NCI-H82 (cell line): ENCODE results near the gene C19orf12.
A peak's percentile ranks its signal among the peaks of the same experiment; 100 is the strongest.

ENCODE experiments used
- DNase-seq: peaks from one replicate; lab custom pipeline; 2025; lab: John Stamatoyannopoulos, UW

C19orf12 gene

DNA sequence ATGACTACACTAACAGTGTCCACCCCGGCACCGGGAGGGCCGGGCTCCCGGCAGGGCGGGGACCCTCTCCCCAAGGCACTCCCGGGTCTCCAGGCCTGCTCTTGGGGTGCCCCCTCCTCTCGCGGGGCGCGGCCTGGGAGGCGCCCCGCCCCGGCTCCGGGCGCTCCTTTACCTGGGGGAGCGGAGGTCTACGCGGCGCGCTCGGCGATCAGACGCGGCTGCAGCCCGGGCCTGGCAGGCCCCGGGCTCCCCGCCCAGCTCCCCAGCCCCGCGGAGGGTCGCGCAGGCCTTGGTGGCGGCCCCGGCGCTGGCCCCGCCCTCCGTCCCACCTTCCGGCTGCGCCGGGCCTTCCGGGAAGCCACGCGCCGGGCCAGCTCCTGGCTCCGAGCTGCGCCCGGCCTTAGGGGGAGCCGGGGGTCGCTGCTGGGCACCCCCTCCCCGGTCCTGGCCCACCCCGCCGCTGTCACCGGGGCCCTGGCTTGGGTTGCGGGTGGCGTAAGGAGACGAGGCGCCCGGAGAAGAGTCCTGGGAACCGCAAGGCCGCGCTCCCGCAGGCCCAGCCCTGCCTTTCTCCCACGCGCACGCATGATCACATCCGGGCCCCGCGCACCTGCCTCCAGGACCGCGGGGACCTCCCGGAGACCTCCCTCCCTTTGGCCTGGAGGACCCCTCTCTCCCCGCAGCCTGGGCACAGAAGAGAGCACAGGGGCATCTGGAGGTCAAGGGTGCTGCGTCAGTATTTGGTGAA lies at the start of gene C19orf12:
C19orf12 (minus strand) TSS at position 309 of the 748 bp plus-strand sequence. CDS start 6,848 bp downstream, outside the sequence.
- DNase-seq = peak; percentile 79

DNA sequence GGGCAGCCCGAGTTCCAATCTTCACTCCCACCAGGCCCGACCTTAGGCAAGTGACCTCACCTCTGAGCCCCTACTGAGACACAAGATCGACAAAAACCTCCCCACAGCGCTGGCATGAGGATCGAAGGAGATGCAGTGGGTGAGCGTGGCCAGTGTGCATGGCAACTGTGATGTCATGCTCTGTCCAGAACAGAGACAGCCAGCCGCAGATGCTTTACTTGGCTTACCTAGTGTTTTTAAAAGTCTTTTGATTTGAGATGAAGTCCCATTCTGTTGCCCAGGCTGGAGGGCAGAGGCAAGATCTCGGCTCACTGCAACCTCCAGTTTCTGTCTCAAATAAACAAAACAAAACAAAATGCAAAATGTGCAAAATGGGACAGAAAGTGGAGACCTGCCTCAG lies 49.3 kb upstream of the C19orf12 start:
- no peak for DNase-seq

DNA sequence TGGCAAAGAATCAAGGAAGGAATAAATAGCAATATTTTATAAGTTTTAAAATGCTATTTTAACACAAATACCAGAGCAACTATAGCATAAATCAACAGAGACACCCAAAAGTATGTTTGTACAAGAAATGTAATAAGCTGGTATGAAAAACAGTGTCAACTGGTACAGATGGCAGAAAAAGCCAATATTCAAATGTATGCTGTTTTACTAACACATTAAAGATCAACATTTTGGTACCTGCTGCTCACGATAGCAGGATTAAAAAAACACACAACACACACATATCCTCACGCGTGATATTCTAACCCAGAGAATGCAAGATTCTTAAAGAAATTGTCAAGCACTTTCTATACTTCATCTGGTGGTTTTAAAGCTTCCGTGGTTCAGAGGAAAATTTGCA lies 48.1 kb upstream of the C19orf12 start:
- no peak for DNase-seq

DNA sequence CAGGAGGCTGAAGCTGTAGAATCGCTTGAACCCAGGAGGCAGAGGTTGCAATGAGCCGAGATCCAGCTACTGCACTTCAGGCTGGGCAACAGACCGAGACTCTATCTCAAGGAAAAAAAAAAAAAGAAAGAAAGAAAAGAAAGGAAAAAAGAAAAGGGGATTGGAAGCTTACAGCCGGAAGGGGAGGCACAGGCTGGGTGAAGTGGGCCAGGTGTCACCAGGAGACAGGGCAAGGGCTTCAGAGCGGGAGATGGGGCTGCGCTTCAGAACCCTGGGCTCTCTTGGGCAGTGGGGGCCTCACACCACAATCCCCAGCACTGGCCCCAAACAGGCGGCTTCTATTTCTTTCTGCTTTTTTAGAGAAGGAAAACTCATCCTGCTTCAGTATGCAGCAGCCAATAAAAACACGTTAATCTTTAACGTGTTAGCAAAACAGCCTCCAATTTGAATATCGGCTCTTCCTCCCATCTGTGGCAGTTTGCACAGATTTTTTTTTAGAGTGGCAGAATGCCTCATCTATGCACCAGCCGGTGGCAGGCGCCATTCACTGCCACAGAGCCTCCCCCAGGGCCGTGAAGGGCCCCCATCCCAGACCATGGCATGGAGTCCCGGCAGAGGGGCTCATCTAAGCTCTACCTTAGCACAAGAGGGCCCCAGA lies 46.6 kb upstream of the C19orf12 start:
- DNase-seq = no peak

DNA sequence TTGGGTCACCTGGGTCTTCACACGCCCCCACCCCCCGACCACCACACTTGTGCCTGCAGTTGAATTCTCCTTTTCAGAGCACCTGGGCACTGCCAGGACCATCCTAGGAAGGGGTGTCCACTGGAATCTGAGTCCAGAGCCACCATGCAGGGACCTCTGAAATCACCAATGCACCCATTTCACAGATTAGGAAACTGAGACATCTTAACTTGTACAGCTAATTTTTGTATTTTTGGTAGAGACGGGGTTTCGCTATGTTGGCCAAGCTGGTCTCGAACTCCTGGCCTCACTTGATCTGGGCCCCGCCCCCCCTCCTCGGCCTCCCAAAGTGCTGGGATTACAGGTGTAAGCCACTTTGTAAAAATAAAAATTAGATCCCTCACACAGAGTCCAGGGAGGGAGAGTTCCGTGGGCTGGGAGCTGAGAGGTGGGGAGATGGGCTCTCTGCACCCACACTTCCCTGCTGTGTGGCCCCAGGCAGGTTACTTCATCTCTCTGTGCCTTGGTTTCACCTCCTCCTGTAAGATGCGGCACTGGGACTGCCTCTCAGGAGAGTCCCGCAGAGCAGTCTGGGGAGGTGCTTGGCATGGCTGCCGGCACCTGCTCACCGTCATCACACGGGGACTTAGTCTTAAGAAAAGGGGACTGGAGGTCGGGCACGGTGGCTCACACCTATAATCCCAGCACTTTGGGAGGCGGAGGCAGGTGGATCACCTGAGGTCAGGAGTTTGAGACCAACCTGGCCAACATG lies 45.9 kb upstream of the C19orf12 start:
- DNase-seq = no peak

DNA sequence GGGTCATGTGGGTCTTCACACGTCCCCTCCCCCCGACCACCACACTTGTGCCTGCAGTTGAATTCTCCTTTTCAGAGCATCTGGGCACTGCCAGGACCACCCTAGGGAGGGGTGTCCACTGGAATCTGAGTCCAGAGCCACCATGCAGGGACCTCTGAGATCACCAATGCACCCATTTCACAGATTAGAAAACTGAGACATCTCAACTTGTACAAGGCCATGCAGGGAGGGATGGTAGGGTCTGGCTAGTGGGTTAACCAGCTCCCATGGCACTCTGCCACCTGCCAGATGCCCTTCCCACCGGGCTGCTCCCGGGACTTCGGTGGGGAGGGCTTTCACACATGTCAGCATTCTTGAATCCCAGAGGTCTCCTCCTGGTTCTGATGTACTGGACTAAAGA lies 44.3 kb upstream of the C19orf12 start:
- DNase-seq = no peak

DNA sequence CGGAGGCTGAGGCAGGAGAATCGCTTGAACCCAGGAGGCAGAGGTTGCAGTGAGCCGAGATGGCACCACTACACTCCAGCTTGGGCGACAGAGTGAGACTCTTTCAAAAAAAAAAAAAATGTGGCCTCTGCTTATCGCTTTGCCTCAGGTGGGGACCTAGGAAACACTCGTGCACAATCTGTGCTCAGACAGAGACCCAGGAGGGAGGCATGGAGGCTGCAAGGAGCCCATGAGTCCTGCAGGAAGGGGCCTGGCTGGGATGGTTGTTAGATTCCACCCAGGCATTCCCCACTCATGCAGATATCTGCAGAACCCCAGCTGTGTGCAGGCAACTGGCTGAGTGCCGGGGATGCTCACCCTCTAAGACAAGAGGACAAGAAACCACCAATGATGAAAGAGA lies 43.8 kb upstream of the C19orf12 start:
- no peak for DNase-seq

DNA sequence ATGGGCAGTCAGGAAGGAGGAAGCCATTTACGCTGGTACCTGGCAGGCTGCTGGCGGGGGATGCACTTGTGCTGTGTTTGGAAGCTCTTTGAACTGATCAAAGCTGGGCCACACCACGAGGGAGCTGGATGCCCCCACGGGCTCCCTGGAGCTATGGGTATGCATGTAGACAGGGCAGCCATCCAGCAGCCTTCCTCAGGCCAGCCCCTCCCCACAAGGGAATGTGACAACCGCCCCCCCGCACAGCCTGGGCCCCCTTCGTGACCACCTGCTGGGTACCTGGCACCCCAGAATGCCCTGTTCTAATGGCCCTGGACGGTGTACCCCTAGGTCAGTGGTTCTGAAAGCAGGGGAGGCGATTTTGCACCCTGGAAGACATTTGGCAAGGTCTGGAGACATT lies 42.5 kb upstream of the C19orf12 start:
- no peak for DNase-seq

DNA sequence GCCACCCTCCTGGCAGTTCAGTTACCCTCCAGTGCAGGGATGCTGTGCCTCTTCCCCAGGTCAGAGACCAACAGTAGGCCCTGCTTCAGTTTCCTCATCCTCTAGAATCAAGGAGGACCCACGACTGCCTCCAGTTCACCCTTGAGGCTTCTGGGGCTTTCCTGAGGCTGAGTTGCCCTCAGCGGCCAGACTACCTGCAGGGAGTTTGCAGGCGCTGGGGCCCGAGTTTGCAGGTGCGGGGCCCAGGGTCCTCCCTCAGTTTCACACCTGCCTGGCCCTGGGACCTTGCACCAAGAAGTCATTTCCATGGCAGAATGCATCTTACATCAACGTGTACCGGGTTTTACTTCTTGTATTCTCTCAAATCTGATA lies 38.9 kb upstream of the C19orf12 start:
- no peak for DNase-seq

DNA sequence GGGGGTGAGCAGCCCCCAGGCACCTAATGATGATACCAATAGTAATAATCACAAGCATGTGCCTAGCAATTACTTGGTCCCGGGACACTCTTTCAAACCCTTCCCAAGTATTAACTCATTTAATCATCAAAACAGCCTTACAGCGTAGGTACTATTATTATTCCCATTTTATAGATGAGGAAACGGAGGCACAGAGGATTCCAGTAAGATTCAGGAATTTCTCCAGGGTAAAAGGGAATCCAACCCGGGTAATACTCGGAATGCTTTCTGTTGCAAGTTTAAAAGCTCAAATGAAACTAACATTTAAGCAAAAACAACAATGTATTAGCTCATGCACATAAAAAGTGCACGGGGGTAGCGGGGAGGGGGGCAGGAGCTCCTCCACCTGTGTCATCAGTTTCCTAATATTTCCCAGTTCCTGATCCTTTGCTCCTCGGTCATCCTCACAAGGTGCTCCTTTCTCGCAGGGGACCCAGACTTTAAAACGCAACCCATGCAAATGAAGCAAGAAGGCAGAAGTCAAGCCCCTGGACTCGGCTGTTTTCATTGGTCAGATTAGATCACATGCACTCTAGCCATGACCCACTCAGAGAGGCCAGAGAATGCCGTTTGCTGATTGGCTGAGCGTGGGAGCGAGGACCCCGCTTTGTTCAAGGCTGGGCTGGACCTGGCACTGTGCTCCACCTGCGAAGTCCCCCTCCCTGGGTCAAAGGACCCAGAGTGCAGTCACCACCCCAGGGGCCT lies 38.3 kb upstream of the C19orf12 start:
- peak; percentile 18 for DNase-seq

DNA sequence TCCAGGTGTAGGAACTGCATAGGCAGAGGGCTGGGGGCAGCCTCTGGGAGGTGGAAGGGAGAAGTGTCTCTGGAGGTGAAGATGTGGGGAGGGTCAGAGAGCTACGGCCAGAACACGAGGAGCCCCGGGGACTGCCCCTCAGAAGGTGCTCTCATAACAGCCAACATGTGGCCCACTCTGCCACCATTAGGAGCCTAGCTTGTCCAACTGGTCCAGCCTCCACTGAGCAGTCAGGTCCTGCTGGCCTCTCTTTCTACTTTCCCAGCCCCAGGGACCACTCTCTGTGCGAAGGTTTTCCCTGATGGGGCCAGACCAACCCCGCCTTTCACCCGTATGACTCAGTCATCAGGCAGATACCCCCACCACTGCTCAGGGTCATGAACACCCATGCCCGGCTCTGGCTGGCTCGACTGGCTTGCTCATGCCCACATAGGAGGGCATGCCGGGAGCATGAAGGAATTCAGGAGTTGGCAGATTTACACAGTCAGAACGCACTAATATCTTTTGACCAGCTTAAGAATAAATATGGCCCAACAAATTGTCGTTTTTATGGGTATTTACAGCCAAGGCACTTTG lies 37.5 kb upstream of the C19orf12 start:
- no peak for DNase-seq

DNA sequence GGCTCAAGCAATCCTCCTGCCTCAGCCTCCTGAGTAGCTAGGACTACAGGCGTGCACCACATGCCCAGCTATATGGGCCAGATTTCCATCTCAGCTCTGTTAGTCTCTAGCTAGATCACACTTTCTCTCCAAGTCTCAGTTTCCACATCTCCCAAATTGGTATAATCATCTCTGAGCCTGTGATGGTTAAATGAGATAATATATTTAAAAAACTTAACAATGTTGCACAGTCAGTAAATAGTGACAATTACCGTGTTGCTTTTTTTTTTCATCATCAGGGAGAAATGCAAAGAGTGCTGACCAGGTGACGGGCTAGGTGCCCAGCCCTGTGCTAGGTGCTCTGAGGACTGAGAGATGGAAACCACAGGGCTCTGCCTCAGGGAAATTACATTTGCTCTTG lies 36.9 kb upstream of the C19orf12 start:
- no peak for DNase-seq

DNA sequence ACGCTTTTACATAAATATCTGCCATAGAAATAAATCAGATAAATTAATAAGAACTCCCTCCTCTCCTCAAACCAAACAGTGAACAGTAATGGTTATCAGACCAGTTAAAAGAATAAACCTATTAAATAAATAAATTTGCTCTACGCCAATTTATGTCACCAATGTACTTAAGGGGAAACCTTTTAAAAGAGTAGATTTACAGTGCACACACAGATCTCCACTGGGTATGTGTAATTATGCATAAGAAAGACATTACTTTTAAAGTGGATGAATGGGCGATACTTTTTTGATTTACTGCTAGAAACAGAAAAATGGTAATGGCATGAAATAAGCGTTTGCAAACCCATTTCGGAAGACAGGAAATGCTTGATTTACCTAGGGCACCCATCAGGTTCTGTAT lies 34.9 kb upstream of the C19orf12 start:
- DNase-seq = no peak

DNA sequence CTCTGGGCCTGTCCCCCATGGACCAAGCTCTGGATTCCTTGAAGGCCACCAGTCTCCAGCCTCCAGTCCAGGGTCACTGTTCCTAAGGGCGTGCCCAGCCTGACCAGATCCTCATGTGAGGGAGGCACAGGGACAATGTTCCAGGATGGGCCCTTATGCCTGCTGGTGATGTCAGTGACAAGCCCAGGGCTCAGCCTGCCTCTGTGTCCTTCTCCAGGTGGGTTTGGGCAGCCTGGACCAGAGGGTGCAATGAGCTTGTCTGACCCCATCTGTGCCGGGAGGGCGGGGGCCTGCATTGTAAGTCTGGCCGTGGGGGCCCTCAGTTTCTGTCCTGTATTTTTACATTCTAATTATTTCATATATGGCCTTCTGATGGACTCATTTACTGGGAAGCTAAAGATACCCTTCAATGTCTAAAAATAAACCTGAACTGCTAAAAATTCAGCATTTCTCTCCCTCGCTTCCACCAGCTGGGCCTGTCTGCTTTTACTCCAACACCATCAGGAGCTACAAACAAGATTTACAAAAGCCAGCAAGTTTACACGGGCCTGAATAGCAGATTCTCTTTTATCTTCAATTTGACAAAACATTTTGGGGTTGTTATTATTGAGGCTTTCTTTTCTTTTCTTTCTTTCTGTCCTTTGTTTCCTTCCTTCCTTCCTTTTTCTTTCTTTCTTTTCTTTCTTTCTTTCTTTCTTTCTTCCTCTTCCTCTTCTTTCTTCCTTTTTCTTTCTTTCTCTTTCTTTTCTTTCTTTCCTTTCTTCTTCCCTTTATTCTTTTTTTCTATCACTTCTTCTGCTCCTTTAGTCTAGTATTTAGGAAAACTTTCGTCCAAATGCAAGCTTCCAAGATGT lies 34.2 kb upstream of the C19orf12 start:
- DNase-seq = no peak

DNA sequence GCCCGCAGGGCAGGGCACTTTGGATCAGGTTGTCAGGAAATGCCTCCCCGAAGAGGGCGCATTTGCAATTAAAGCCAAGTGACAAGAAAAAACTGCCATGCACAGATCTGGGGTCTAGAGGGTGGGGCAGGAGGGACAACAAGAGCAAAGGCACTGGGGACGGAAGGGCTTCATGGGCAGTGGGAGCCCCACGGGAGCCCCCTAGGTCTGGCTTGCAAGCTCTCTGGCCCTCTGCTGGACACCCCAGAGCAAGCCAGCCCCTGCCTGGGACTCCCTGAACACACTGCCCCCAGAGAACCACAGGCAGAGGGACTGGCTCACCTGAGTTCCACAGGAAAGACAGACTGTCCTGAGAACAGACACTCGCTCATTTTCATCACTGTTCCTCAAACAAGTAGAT lies 30.2 kb upstream of the C19orf12 start:
- DNase-seq = peak; percentile 33

DNA sequence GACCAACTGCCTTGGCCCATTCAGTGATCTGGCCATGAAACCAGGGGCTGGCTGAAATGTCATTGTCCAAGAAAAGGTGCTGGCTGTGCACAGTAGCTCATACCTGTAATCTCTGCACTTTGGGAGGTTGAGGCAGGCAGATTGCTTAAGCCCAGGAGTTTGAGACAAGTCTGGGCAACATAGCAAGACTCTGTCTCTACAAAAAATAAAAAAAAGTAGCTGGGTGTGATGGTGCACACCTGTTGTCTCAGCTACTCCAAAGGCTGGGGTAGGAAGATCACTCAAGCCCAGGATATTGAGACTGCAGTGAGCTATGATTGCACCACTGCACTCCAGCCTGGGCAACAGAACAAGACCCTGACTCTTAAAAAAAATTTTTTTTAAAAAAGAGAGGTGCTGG lies 28.6 kb upstream of the C19orf12 start:
- no peak for DNase-seq

DNA sequence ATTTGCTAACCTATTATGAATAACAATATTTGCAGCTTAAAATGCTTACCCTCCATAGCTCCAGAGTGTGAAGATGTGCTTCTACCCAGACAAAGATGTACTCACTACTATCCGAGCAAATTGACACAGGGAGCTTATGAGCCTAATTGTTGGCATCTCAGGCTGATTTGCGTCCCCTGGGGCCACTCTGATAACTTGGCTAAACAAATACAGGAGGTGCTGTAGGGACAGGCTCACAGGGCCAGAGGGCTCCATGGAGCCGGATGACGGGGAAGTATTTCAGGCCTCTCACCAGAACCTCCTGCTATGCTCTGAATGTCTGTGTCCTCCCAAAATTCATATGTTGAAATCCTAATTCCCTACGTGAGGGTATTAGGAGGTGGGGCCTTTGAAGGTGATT lies 26.7 kb upstream of the C19orf12 start:
- DNase-seq = peak; percentile 81

DNA sequence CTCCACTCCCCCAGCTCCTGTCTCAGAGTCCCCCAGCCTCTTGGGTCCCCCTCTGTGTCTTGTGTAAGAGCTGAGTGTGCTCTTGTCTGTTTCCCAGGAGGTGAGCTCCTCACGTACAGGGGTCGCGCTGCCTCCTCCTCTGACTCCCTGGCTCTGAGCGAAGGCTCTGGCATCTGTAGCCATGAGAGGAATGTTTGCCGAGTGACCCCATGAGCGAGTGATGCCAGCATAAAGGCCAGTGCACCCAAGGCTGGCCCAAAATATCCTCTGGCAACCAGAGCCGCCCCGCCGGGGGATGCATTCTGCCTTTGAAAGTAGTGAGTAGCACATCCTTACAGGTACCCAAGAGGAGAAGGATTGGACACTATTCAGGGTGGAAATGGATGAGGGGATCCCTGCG lies 26.2 kb upstream of the C19orf12 start:
- DNase-seq = no peak

DNA sequence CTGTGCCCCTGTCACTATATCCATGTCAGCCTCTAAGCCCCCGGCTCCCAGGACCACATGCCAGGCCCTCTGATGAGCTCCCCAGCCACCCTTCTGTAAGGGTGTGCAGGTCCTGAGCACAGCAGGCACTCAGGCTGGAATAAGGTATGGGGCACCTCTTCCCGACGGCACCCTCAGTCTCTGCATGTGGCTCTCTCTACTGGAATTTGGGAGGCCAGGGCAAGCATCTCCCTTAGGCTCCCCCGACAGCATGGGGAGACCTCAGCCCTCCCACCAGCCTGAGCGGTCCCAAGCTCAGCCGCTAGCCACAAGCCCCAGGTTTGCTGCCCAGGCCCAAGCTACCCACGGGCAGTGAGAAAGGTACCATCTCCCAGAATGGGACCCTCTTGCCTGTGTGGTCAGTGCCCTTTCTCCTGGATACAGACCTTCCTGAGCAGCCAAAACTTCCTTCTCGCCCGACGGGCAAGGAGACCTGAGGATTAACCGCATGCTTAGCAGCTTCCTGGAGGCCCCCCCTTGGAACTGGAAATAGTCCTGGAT lies 22.5 kb upstream of the C19orf12 start:
- DNase-seq = no peak

DNA sequence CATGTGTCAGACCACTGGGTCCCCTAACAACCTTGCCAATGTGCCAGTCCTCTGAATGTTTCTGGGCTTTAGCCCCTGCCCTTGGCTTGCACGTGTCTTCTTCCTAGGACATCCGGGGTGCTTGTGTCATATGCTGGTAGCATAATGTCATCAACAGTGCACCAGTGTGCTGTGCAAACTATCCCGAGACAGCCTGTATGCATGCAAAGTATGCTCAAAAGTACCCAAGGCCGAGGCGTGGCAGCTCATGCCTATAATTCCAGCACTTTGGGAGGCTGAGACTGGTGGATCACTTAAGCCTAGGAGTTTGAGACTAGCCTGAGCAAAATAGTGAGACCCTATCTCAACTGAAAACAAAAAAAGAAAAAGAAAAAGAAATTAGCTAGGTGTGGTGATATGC lies 20.8 kb upstream of the C19orf12 start:
- no peak for DNase-seq

DNA sequence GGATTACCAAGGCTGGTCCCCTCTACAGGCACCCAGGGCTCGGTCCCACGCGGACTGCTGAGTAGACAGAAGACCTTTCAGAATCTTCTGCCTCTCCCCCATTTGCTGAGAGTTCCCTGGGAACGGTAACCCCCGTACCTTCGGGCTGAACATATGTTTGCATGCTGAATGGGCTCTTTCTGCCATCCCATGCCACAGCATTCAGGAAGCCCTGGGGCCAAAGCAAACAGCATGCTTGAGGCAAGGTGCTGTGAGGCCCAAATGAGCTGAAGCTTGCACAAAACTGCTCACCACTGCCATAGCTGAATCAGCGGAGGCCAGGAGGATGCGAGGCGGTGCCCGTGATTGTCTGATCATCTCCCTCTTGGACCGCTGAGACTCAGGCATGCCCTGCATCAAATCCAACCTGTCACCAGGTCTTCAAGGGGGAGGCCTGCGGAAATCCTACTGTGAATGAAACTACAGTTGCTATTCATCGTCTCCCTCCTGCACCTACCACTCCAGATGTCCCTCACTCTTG lies 16.3 kb upstream of the C19orf12 start:
- DNase-seq = no peak
